SHP77 (cell line): ENCODE results near the gene GLMN.
A peak's percentile ranks its signal among the peaks of the same experiment; 100 is the strongest.

Source experiments
- DNase-seq, 2 experiments: peaks; one replicate each; lab custom pipeline; 2025; lab: John Stamatoyannopoulos, UW

GLMN gene

GRCh38 chr1:92298573-92299476 lies at the start of gene GLMN, which contains the start of gene RPAP2:
GLMN (minus strand) TSS chr1:92298987; CDS start chr1:92297999, 988 bp downstream.
RPAP2 (plus strand) TSS chr1:92299059; CDS start chr1:92299074, 15 bp downstream.
- DNase-seq: peak; percentile 83 to 88

GRCh38 chr1:92346866-92347640 lies 48.3 kb upstream of the GLMN start:
- DNase-seq: no peak

- DNase-seq: no peak
Measured at GRCh38 chr1:92343061-92343460, 44.3 kb upstream of the GLMN start.

- DNase-seq: no peak
Measured at GRCh38 chr1:92342401-92342800, 43.6 kb upstream of the GLMN start.

GRCh38 chr1:92340154-92340553 lies 41.4 kb upstream of the GLMN start:
- DNase-seq: no peak

- DNase-seq: no peak
Measured at GRCh38 chr1:92333668-92334067, 34.9 kb upstream of the GLMN start.

GRCh38 chr1:92329347-92330129 lies 30.8 kb upstream of the GLMN start:
- DNase-seq: no peak

- DNase-seq: no peak
Measured at GRCh38 chr1:92327794-92328193, 29.0 kb upstream of the GLMN start.

GRCh38 chr1:92326681-92327080 lies 27.9 kb upstream of the GLMN start:
- no peak for DNase-seq

- no peak for DNase-seq
Measured at GRCh38 chr1:92324784-92325183, 26.0 kb upstream of the GLMN start.

GRCh38 chr1:92323473-92324453 lies 25.0 kb upstream of the GLMN start:
- DNase-seq: no peak

- no peak for DNase-seq
Measured at GRCh38 chr1:92317836-92318493, 19.2 kb upstream of the GLMN start.

GRCh38 chr1:92315766-92316599 lies 17.2 kb upstream of the GLMN start:
- DNase-seq: no peak

- no peak for DNase-seq
Measured at GRCh38 chr1:92314024-92314423, 15.2 kb upstream of the GLMN start.

- DNase-seq: peak; percentile 14 to 20
Measured at GRCh38 chr1:92310185-92310597, 11.4 kb upstream of the GLMN start.

GRCh38 chr1:92307980-92308379 lies 9.2 kb upstream of the GLMN start:
- no peak for DNase-seq

- DNase-seq: no peak
Measured at GRCh38 chr1:92306020-92306419, 7.2 kb upstream of the GLMN start.

- no peak for DNase-seq
Measured at GRCh38 chr1:92301021-92301420, 2.2 kb upstream of the GLMN start.

GRCh38 chr1:92299477-92300150 lies 827 bp upstream of the GLMN start:
- no peak for DNase-seq
